ENCODE results near the gene IRF2. TPM values are rescaled to one million over a fixed set of nuclear protein-coding genes. Genes with fewer than 3 reads are reported as not detected.

The IRF2 gene
- polyA plus RNA-seq, 1 donor from 2014 or later: 1.4 TPM

GRCh38 chr4:184466634-184467033, 7.7 kb downstream of the IRF2 start:
- no peak overlapping the region for H3K4me3 ChIP-seq (ENCODE audit: low read length)
- TF ChIP-seq MXI1 (conservative IDR thresholded peaks at IDR 0.05; ENCODE audit: poor library complexity, severe bottlenecking) (no peak), EP300 (conservative IDR thresholded peaks at IDR 0.05; ENCODE audit: poor library complexity, severe bottlenecking) (no peak), TAF1 (IDR thresholded peaks at IDR 0.05; ENCODE audit: low read depth) (no peak), RAD21 (conservative IDR thresholded peaks at IDR 0.05) (no peak), POLR2AphosphoS5 (IDR thresholded peaks at IDR 0.05) (no peak), REST (IDR thresholded peaks at IDR 0.05; ENCODE audit: borderline replicate concordance) (no peak), EZH2 (IDR thresholded peaks at IDR 0.05; ENCODE audit: borderline replicate concordance, insufficient read depth, low read length, poor library complexity, severe bottlenecking) (no peak), SMC3 (conservative IDR thresholded peaks at IDR 0.05; ENCODE audit: poor library complexity) (no peak)
- TF ChIP-seq, protein P1, sequence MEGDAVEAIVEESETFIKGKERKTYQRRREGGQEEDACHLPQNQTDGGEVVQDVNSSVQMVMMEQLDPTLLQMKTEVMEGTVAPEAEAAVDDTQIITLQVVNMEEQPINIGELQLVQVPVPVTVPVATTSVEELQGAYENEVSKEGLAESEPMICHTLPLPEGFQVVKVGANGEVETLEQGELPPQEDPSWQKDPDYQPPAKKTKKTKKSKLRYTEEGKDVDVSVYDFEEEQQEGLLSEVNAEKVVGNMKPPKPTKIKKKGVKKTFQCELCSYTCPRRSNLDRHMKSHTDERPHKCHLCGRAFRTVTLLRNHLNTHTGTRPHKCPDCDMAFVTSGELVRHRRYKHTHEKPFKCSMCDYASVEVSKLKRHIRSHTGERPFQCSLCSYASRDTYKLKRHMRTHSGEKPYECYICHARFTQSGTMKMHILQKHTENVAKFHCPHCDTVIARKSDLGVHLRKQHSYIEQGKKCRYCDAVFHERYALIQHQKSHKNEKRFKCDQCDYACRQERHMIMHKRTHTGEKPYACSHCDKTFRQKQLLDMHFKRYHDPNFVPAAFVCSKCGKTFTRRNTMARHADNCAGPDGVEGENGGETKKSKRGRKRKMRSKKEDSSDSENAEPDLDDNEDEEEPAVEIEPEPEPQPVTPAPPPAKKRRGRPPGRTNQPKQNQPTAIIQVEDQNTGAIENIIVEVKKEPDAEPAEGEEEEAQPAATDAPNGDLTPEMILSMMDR (IDR thresholded peaks at IDR 0.05; ENCODE audit: poor library complexity, severe bottlenecking): no peak
- H3F3A ChIP-seq (ENCODE audit: insufficient read depth, low read length, poor library complexity, severe bottlenecking): no peaks in the 10 kb centered on the region
- H4K20me1 ChIP-seq (ENCODE audit: insufficient read depth): no peaks in the 10 kb centered on the region
- no peaks in the 10 kb centered on the region for H3K9me3 ChIP-seq (ENCODE audit: low read length)
- peaks cover 18% of the 10 kb centered on the region for H3K79me2 ChIP-seq (replicated peaks; ENCODE audit: insufficient read depth, low read length)
- no peaks in the 10 kb centered on the region for H3K27me3 ChIP-seq (ENCODE audit: insufficient read depth, low read depth, low read length)
- no peak overlapping the region for H2AFZ ChIP-seq (ENCODE audit: low read depth, low read length)
- H3K9me2 ChIP-seq (ENCODE audit: insufficient read depth, low read length): no peaks in the 10 kb centered on the region
- no peak overlapping the region for H3K9ac ChIP-seq (ENCODE audit: low read length)
- no peak overlapping the region for H3K4me2 ChIP-seq (ENCODE audit: low read length)
- no peak overlapping the region for H3K27ac ChIP-seq (ENCODE audit: low read length)
- H3K36me3 ChIP-seq (ENCODE audit: insufficient read depth, low read length): no peaks in the 10 kb centered on the region

DNA sequence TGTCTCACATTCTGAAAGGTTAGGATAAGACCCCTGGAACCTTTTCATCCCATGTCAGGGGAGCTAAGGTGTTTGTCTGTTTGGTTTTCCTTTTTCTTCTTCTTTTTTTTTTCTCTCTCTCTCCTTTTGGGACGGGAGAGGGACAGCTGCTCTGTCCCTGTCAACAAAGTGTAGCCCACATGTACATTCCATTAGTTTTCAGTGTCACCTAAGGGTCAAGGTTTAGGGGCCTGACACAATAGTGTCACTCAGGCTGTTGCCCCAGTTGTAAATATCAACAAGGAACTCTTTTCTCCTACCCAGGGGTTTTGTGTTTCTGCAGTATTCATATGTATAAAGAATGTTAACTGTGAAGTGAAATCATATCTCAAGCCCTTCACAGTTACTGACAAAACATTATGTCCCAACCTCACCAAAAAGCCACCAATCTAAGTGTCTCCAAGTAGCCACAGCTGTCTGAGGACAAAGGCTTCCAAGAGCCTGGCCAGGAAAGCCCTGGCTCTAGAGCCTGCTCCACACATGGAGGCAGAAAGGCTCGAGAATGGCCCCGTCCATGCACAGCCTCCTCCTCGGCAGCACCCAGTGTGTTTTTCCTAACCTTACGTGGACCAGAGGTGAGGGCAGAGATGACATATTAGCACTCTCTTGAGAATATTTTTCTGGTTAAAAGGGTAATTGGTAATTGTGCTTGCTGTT, 9.4 kb downstream of the IRF2 start:
- no peaks in the 10 kb centered on the region for H3K36me3 ChIP-seq (ENCODE audit: insufficient read depth, low read length)
- H3K9me2 ChIP-seq (ENCODE audit: insufficient read depth, low read length): no peaks in the 10 kb centered on the region
- peaks cover 9% of the 10 kb centered on the region for H3K79me2 ChIP-seq (replicated peaks; ENCODE audit: insufficient read depth, low read length)
- no peaks in the 10 kb centered on the region for H3K9me3 ChIP-seq (ENCODE audit: low read length)
- no peaks in the 10 kb centered on the region for H4K20me1 ChIP-seq (ENCODE audit: insufficient read depth)
- TF ChIP-seq POLR2AphosphoS5 (IDR thresholded peaks at IDR 0.05): no peak
- no peak for TF ChIP-seq SMC3 (conservative IDR thresholded peaks at IDR 0.05; ENCODE audit: poor library complexity)
- TF ChIP-seq EZH2 (IDR thresholded peaks at IDR 0.05; ENCODE audit: borderline replicate concordance, insufficient read depth, low read length, poor library complexity, severe bottlenecking): no peak
- TF ChIP-seq, protein P1 (IDR thresholded peaks at IDR 0.05; ENCODE audit: poor library complexity, severe bottlenecking): no peak
- TF ChIP-seq REST (IDR thresholded peaks at IDR 0.05; ENCODE audit: borderline replicate concordance): no peak
- no peak for TF ChIP-seq TAF1 (IDR thresholded peaks at IDR 0.05; ENCODE audit: low read depth)
- no peak for TF ChIP-seq EP300 (conservative IDR thresholded peaks at IDR 0.05; ENCODE audit: poor library complexity, severe bottlenecking)
- no peak for TF ChIP-seq MXI1 (conservative IDR thresholded peaks at IDR 0.05; ENCODE audit: poor library complexity, severe bottlenecking)
- TF ChIP-seq RAD21 (conservative IDR thresholded peaks at IDR 0.05): no peak
- H3K4me3 ChIP-seq (ENCODE audit: low read length): no peak overlapping the region
- no peaks in the 10 kb centered on the region for H3K27me3 ChIP-seq (ENCODE audit: insufficient read depth, low read depth, low read length)
- H3F3A ChIP-seq (ENCODE audit: insufficient read depth, low read length, poor library complexity, severe bottlenecking): no peaks in the 10 kb centered on the region
- no peak overlapping the region for H3K27ac ChIP-seq (ENCODE audit: low read length)
- H2AFZ ChIP-seq (ENCODE audit: low read depth, low read length): no peak overlapping the region
- H3K4me2 ChIP-seq (ENCODE audit: low read length): no peak overlapping the region
- no peak overlapping the region for H3K9ac ChIP-seq (ENCODE audit: low read length)
